AG09309 (cell line): ENCODE measurements around the gene TOP3A.
"Not testable (repeated sequence)": the region's sequence is repeated elsewhere in the genome, so short reads cannot be mapped to it uniquely, and the experiment has no call there.

Experiments used
- DNase-seq: peaks from one replicate; pipeline ENCODE4 v3.0.0-alpha.2; 2010; ENCODE audit warnings: low read depth
- H3K4me3 ChIP-seq: 2 replicates; pipeline ENCODE4 v1.5.1; 2011; ENCODE audit warnings: mild to moderate bottlenecking, low read depth, low read length, moderate library complexity; ENCODE audit not compliant: control insufficient read depth
- TF ChIP-seq, protein P1 (sequence below): IDR thresholded peaks from 2 replicates; pipeline ENCODE4 v1.5.1; 2011; ENCODE audit warnings: mild to moderate bottlenecking, low read depth, low read length, inconsistent platforms; ENCODE audit not compliant: insufficient read depth, control insufficient read depth; ENCODE audit errors: missing control alignments

The TOP3A gene

DNA sequence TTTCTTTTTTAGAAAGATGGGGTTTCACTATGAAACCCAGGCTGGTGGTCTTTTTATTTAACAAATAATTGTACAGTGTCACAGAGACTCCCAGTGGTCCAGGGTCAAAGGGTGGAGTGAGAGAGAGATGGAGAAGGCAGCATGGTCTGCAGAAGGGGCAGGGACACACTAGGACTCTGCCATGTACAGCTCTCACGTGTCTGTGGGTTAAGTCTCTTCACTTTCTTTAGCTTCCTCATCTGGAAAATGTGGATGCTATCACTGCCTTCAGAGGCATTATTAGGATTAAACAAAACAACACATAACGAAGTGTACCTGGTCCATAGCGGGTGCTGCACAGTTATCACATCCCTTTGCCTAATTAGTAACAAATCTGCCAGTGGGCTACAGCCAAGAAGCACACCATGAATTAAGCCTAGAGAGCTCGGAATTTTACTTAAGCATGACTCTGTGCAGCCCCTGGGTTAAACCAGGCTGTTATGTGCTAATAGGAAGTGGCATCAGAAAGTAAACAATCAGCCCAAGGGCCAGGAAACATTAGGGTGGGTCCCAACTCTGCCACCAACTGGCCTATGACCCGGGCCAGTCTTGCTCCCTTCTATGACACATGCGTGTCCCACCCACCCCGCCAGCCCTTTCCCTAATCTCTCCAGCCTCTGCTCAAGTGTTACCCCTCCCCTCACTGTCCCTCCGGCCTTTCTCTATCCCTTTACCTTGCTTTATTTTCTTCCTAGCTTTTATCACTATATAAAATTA, 13.9 kb downstream of the TOP3A start:
- H3K4me3 ChIP-seq, result no peak overlapping the region
- TF ChIP-seq, protein P1, sequence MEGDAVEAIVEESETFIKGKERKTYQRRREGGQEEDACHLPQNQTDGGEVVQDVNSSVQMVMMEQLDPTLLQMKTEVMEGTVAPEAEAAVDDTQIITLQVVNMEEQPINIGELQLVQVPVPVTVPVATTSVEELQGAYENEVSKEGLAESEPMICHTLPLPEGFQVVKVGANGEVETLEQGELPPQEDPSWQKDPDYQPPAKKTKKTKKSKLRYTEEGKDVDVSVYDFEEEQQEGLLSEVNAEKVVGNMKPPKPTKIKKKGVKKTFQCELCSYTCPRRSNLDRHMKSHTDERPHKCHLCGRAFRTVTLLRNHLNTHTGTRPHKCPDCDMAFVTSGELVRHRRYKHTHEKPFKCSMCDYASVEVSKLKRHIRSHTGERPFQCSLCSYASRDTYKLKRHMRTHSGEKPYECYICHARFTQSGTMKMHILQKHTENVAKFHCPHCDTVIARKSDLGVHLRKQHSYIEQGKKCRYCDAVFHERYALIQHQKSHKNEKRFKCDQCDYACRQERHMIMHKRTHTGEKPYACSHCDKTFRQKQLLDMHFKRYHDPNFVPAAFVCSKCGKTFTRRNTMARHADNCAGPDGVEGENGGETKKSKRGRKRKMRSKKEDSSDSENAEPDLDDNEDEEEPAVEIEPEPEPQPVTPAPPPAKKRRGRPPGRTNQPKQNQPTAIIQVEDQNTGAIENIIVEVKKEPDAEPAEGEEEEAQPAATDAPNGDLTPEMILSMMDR, result no peak
- no peak for DNase-seq

- not testable (repeated sequence) for H3K4me3 ChIP-seq, DNase-seq
Measured at GRCh38 chr17:18298061-18298460, 16.7 kb downstream of the TOP3A start.

- TF ChIP-seq, protein P1, result no peak
- DNase-seq, result no peak
- no peak overlapping the region for H3K4me3 ChIP-seq
Measured at GRCh38 chr17:18291718-18292540, 22.9 kb downstream of the TOP3A start.

DNA sequence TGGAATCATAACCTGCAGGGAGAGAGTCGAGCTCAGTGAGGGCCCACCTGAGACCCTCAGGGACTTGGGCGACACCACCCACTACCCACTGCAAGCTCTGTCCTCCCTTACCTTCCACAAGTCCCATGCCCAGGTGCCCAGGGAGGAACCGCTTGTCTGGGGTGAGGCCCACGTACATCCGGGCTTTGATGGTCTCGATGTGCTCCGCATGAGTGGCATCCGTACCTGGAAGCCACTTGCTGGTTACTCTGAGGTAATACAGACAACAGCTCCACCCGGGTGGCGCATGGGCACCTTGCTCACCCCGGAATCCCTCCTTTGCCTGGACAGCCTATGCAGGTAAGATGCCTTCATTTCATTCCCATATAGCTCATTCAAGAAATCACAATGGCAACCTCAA, 29.5 kb downstream of the TOP3A start:
- DNase-seq, result no peak
- TF ChIP-seq, protein P1, result no peak
- no peak overlapping the region for H3K4me3 ChIP-seq

DNA sequence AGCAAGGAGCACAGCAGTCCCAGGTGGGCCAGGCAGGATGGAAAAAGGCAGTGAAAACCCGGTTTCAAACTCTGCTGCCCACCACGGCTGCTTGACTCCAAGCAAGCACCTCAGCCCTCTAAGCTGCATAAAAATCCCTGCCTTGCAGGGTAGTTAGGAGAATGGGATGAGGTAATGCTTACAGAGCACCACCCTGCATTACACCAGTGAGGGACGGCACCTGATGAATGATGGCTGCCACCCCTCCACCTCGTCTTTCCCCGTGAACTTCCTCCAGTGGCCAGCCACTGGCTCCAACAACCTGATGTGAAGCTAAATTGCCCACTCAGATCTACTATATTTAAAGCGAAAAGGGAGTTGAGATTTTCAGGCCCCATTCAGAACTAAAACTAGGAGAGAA, 33.0 kb downstream of the TOP3A start:
- no peak for DNase-seq
- H3K4me3 ChIP-seq, result no peak overlapping the region
- TF ChIP-seq, protein P1, result no peak

DNA sequence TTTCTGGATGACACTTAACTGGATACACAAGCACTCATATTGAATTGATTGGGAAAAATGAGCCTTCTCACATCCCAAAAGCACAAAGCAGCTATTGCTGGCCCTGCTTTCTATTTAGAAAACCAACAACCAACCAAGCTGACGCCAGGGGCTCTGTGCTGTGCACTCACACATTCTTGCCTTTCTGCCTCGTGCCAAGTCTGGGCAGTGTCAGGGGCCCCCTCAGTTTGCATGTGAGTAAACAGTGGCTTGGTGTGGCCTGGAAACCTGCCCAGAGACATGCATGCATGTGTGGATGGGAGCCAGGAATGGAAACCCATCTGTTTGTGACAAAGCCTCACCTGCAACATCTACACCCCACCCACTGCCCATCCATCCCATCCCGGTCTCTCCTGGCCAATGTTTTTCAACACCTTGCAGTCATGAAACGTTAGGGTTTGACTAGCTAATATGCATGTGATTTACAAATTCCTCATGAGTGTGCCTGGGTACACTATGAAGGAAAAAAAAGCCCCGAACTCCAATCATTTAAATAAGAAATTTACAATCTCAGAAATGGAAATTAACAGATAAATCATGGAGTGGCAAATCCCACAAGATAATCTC, 33.9 kb downstream of the TOP3A start:
- no peak overlapping the region for H3K4me3 ChIP-seq
- no peak for DNase-seq
- TF ChIP-seq, protein P1, result no peak

GRCh38 chr17:18280249-18280648, 34.5 kb downstream of the TOP3A start:
- TF ChIP-seq, protein P1, result no peak
- H3K4me3 ChIP-seq, result no peak overlapping the region
- DNase-seq, result no peak
